Stimulated activated CD4-positive, alpha-beta T cell treated with anti-CD3 and anti-CD28 coated beads, Interleukin-4, amount 100 ng/mL, for 24 hours (primary cell): ENCODE measurements around the gene LRRC42.
"Not testable (repeated sequence)": the region's sequence is repeated elsewhere in the genome, so short reads cannot be mapped to it uniquely, and the experiment has no call there.

ENCODE experiments used
- DNase-seq: peaks from one replicate; pipeline ENCODE4 v3.0.0-alpha.2; 2020

LRRC42 gene

GRCh38 chr1:53971718-53972117 lies 25.6 kb downstream of the LRRC42 start:
- DNase-seq = no peak

DNA sequence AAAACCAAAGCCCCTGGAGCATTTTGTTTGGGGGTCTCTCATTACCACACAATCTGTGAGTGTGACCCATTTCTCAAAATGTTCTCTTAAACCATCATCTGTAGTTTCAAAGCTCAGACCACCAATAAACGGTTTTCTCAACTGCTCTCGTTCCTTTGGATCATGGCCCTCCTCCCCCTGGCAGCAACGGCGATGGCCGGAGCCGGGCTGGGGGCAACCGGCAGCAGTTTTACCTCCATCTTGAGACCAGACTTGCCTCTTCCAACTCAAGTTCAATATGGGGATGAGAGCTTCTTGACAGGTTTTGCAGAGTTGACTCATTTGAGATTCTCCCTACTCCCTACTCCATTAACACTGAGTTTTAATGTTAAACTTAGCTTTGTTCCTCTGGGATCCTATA lies 29.7 kb downstream of the LRRC42 start:
- DNase-seq = no peak

DNA sequence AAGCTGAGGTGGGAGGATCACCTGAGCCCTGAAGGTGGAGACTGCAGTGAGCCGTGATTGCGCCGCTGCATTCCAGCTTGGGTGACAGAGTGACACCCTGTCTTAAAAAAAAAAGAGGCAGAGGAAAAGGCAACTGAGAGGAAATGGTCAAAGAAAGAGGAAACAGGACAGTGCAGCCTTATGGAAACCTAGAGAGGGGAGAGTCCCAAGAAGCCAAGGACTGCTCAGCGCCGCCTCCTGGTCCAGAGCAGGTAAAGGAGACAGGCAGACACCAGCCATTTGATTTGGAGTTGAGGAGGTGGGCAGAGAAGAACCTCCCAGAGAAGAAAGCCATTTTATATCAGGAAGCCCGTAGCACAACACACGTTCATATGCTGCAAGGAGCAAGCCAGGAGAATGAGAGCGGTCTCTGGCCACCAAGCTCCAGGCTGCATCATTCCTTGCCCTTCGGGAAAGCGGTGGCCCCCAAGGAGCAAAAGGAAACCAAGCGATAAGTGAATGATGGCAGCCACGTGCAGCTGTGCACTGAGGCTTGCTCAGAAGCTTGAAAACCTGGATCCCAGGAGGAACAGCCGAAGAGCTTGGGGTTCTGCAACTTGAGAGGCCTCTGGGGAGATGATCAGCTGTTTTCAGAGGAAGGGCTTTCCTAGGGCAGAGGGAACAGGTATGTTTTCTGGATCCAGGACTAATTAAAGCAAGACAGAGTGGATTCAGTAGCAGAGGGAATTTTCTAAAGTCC lies 33.7 kb downstream of the LRRC42 start:
- DNase-seq = no peak

DNA sequence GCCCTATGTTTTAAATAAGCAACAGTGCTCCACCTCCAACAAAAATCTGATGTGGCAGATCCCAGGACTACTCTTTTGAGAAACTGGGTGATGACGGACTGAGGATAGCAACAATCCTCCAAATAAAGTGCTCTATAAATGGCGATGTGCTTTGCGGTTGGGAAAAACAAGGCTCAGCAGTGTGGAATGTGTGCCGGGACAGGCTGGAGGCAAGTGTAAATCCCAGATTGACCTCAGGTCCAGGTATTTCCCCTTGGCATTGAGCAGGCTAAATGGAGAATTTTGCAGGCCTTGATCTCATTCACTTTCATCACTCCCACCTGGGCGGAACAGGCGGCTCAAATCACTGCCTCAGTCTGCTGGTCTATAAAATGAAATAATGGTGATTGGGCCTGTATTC lies 35.1 kb downstream of the LRRC42 start:
- no peak for DNase-seq

DNA sequence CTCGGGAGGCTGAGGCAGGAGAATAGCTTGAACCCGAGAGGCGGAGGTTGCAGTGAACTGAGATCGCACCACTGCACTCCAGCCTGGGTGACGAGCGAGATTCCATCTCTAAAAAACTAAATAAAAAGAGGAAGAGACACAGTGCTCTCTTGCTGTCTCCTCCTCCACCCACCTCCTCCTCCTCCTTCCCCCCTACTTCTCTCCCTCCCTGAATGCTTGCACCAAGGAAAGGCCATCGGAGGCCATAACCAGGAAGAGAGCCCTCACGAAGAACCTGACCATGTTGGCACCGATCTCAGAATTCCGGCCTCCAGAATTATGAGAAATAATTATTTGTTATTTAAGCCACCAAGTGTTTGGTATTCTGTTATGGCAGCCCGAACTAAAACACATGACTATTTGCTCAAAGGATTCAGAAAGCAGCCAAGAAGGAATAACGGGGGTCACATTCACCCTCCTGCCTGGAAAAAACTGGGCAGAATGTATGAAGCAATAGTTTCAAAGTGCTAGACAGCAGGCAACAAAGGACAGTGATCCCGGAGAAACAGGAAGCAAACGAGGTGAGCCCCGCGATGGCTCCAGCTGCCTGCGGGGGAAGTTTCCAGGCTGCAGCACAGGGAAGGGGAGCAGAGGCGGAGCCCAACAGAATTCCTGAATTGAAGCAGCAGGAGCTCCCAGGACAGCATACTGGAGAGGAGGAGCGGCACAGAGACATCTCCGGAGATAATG lies 36.0 kb downstream of the LRRC42 start:
- no peak for DNase-seq

GRCh38 chr1:53982763-53983104 lies 36.6 kb downstream of the LRRC42 start:
- no peak for DNase-seq

DNA sequence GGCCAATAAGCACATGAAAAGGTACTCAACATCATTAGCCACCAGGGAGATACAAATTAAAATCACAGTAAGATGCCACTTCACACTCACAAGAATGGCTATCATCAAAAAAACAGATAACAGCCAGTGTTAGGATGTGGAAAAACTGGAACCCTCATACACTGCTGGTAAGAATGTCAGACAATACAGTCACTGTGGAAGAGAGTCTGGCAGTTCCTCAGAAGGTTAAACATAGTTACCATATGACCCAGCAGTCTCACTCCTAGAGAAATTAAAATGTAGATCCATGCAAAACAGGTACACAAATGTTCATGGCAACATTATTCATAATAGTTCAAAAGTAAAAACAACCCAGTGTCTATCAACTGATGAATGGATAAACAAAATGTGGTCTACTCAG lies 38.6 kb downstream of the LRRC42 start:
- no peak for DNase-seq

GRCh38 chr1:53986458-53986857 lies 40.3 kb downstream of the LRRC42 start:
- no peak for DNase-seq

DNA sequence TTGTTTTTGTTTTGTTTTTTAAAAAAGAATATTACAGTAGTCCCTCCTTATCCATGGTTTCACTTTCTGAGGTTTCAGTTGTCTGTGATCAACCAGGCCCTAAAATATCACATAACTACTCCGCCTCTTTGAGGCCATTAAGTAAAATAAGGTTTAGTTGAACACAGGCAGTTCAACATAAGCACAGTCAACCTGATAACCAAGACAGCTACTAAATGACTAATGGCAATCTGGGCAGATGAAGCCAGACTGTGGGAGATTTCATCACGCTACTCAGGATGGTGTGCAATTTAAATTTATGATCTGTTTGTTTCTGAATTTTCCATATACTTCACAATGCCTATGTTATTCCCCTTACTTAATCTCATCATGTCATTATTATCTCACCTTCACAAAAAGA lies 41.7 kb downstream of the LRRC42 start:
- DNase-seq = no peak

DNA sequence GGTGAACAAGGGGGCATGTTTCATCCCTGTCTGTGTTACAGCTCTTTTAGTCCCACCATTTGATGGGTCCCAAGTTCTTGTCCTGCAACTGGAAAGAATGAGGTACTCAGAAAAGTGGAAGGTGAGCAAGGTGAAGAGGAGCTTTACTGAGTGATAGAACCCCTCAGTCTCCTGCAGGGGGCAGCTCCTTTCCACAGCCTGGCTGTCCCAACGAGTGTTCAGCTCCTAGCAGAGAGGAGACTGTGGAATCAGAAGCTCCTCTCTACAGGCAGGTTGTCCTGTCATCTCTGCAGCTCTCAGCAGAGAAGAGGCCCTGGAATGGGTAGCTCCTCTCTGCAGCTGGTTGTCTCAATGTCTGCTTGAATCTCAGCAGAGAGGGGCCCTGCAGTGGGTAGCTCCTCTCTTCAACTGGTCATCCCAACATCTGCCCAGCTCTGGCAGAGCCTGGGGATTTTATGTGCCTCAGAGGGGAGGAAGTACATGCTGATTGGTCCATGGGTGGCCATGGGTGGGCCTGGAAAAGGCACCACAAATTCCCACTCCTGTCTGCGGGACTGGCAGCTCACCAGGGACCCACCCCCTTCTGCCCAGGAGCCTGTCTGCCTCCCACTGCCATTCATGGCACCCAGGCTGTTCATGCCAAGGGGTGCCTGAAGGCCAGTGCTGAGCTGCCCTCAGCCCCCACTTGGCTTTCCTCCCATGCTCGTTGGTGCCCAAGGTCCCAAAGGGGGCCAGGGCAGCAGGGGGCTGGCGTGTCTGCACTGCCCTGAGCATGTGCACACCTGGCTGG lies 46.1 kb downstream of the LRRC42 start:
- DNase-seq = no peak

- not testable (repeated sequence) for DNase-seq
Measured at GRCh38 chr1:53994516-53994915, 48.4 kb downstream of the LRRC42 start.

DNA sequence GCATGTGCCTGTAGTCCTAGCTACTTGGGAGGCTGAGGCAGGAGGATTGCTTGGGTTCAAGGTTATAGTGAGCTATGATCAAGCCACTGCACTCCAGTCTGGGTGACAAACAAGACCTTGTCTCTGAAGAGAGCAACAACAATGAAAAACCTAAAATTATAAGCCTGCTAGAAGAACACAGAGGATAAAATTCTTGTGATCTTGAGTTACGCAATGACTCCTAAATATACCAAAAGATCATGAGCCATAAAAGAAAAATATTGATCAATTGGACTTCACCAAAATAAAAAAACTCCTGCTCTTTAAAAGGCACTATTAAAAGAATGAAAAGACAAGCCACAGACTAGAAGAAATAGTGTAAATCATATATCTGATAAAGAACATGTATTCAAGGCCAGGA lies 49.5 kb downstream of the LRRC42 start:
- DNase-seq = no peak

GRCh38 chr1:53998223-53998622 lies 52.1 kb downstream of the LRRC42 start:
- DNase-seq = no peak

GRCh38 chr1:53999920-54000319 lies 53.8 kb downstream of the LRRC42 start:
- DNase-seq = no peak

DNA sequence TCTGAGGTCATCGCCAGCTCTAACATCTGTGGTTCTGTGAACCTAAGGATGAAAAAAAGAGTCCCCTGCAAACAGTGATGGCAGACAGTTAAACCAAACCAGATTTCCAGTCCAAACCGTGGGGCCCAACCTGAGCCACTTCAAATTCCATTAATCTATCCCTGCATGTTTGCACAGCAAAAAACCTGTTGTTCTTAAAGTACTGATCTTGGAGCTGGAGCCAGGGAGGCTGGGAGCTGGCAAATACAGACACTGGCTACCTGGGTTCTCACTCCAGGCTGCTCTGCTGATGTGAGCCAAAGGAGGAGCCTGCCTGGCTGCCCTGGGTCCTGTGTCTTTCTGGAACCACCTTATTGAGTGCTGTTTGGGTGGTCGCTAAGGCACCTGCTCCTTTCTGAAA lies 55.4 kb downstream of the LRRC42 start:
- DNase-seq = no peak

- no peak for DNase-seq
Measured at GRCh38 chr1:54002544-54003248, 56.5 kb downstream of the LRRC42 start.

GRCh38 chr1:54003249-54003646 lies 57.1 kb downstream of the LRRC42 start:
- DNase-seq = no peak

DNA sequence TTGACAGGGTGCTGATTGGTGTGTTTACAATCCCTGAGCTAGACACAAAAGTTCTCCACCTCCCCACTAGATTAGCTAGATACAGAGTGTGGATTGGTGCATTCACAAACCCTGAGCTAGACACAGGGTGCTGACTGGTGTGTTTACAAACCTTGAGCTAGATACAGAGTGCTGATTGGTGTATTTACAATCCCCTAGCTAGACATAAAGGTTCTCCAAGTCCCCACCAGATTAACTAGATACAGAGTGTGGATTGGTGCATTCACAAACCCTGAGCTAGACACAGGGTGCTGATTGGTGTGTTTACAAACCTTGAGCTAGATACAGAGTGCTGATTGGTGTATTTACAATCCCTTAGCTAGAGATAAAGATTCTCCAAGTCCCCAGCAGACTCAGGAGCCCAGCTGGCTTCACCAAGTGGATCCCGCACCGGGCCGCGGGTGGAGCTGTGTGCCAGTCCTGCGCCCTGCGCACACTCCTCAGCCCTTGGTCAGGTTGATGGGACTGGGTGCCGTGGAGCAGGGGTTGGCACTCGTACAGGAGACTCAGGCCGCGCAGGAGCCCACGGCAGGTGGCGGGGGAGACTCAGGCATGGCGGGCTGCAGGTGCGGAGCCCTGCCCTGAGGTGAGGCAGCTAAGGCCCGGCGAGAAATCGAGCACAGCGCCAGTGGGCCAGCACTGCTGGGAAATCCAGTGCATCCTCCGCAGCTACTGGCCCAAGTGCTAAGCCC lies 57.8 kb downstream of the LRRC42 start:
- DNase-seq = not testable (repeated sequence)

DNA sequence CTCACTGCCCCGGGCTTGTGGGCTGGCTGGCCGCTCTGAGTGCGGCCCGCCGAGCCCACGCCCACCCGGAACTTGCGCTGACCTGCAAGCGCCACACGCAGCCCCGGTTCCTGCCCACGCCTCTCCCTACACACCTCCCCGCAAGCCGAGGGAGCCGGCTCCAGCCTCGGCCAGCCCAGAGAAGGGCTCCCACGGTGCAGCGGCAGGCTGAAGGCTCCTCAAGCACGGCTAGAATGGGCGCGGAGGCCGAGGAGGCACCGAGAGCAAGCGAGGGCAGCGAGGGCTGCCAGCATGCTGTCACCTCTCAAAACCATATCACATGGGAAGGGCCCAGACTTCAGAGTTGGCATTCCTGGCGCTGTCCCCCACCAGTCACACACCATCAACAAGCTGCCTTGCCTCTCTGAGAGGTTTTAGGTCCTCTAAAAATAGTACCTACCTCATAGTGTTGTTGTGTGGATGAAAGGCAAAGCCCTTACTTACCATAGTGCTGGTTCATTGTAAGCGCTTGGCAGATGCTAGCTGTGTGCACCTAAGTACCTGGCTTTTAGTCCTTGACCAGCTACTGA lies 58.4 kb downstream of the LRRC42 start:
- DNase-seq = no peak

GRCh38 chr1:54006508-54006907 lies 60.4 kb downstream of the LRRC42 start:
- DNase-seq = no peak

GRCh38 chr1:54007613-54008012 lies 61.5 kb downstream of the LRRC42 start:
- DNase-seq = no peak

GRCh38 chr1:54008876-54009275 lies 62.7 kb downstream of the LRRC42 start:
- no peak for DNase-seq
